Caco-2 (cell line): ENCODE results near the gene CDH1. TPM values are rescaled to one million over a fixed set of nuclear protein-coding genes. Genes with fewer than 3 reads are reported as not detected.

Experiments
- BruUV-seq: library from RNA; stranded (reverse); fragments of 400-500 nt; replicated peaks from 2 replicates; lab custom pipeline; 2021; lab: Mats Ljungman, UMichigan
- CTCF ChIA-PET: fragments of 300-600 bp; sonication (Branson Sonifier 250); formaldehyde crosslinking; loops from one replicate; lab custom pipeline; 2022; ENCODE audit warnings: antibody characterized with exemption; lab: Charles Lee
- POLR2A ChIA-PET: fragments of 300-600 bp; sonication (Branson Sonifier 250); formaldehyde crosslinking; loops from one replicate; lab custom pipeline; 2022; ENCODE audit warnings: antibody characterized with exemption; lab: Charles Lee
- DNase-seq, 2 experiments: peaks; one replicate each; pipeline versions ENCODE4 v3.0.0 to v3.0.0-alpha.2; 2020 to 2022
- H3K27me3 ChIP-seq: replicated peaks from 2 replicates; pipeline ENCODE4 v1.6.0; 2011; ENCODE audit warnings: low read length; ENCODE audit not compliant: control insufficient read depth, insufficient read depth
- H3K36me3 ChIP-seq: 2 replicates; pipeline ENCODE4 v1.5.1; 2011; ENCODE audit warnings: low read length; ENCODE audit not compliant: control insufficient read depth, insufficient read depth
- H3K4me1 ChIP-seq: fragments of 250-450 bp; sonication (Bioruptor Pico); 2 replicates; pipeline ENCODE4 v1.5.1; 2020; ENCODE audit warnings: mild to moderate bottlenecking
- H3K4me3 ChIP-seq: 2 replicates; pipeline ENCODE4 v1.5.1; 2011; ENCODE audit warnings: low read depth, mild to moderate bottlenecking, control low read depth, low read length
- H3K9me3 ChIP-seq: fragments of 250-450 bp; sonication (Bioruptor Pico); 2 replicates; pipeline ENCODE4 v1.5.1; 2020; ENCODE audit warnings: mild to moderate bottlenecking, moderate library complexity
- H3K27ac Mint-ChIP-seq: one replicate; pipeline ENCODE4 v1.8.0; 2022; ENCODE audit warnings: mixed read lengths; ENCODE audit not compliant: unreplicated experiment
- H3K27me3 Mint-ChIP-seq: one replicate; pipeline ENCODE4 v1.8.0; 2022; ENCODE audit warnings: mixed read lengths; ENCODE audit not compliant: insufficient read depth, unreplicated experiment
- H3K36me3 Mint-ChIP-seq: one replicate; pipeline ENCODE4 v1.8.0; 2022; ENCODE audit warnings: mild to moderate bottlenecking, mixed read lengths; ENCODE audit not compliant: insufficient read depth, unreplicated experiment
- H3K4me1 Mint-ChIP-seq: one replicate; pipeline ENCODE4 v1.8.0; 2022; ENCODE audit warnings: low read depth, mixed read lengths; ENCODE audit not compliant: unreplicated experiment
- H3K4me3 Mint-ChIP-seq: one replicate; pipeline ENCODE4 v1.8.0; 2022; ENCODE audit warnings: mild to moderate bottlenecking, moderate library complexity, mixed read lengths; ENCODE audit not compliant: unreplicated experiment
- H3K9me3 Mint-ChIP-seq: one replicate; pipeline ENCODE4 v1.8.0; 2022; ENCODE audit warnings: mixed read lengths; ENCODE audit not compliant: unreplicated experiment
- CTCF ChIP-seq, 2 experiments: fragments of 200-600 bp in 1 of 2; IDR thresholded peaks; 1 replicate in 1 of 2; 2 replicates in 1 of 2; pipeline versions ENCODE4 v1.5.1 to v1.8.0; 2011 to 2022; ENCODE audit warnings: antibody characterized with exemption in 1 of 2, control low read depth in 1 of 2, inconsistent platforms in 1 of 2, low read depth in 1 of 2, low read length in 1 of 2, mild to moderate bottlenecking in 1 of 2, moderate library complexity in 1 of 2; ENCODE audit not compliant: insufficient read depth in 1 of 2, severe bottlenecking in 1 of 2, unreplicated experiment in 1 of 2
- intact Hi-C: fragments of 100-400 bp; cut with micrococcal nuclease; formaldehyde crosslinking; loops from one replicate; pipeline ENCODE4 v1.10.0; 2022; ENCODE audit not compliant: unreplicated experiment
- total RNA-seq: library from RNA; stranded (reverse); gene quantifications from 2 replicates; pipeline ENCODE4 v1.2.3, GENCODE V29; 2022

Gene CDH1
- total RNA-seq, 1 experiment from 2014 or later = 783 TPM

- BruUV-seq = no TSS peak
These were observed 113.4 kb downstream of the CDH1 start for GRCh38 chr16:68850481-68850880.

GRCh38 chr16:68851601-68852000, 114.5 kb downstream of the CDH1 start:
- ChIA-PET CTCF (no interaction called here), POLR2A (no interaction called here)
- Histone ChIP-seq H3K27me3 (no peaks in the 10 kb centered on the region), H3K36me3 (no peaks in the 10 kb centered on the region), H3K4me3 (no peak overlapping the region), H3K9me3 (no peaks in the 10 kb centered on the region), H3K4me1 (no peaks in the 10 kb centered on the region)
- no peak for TF ChIP-seq CTCF (IDR thresholded peaks at IDR 0.05; ENCODE audit: insufficient read depth in 1 of 2, low read depth in 1 of 2, low read length in 1 of 2, severe bottlenecking in 1 of 2, unreplicated experiment in 1 of 2)
- Mint-ChIP-seq H3K4me1 (no peaks in the 10 kb centered on the region), H3K27ac (no peak overlapping the region), H3K36me3 (no peaks in the 10 kb centered on the region), H3K4me3 (no peak overlapping the region), H3K27me3 (no peaks in the 10 kb centered on the region), H3K9me3 (no peaks in the 10 kb centered on the region)
- intact Hi-C loops = no loop called here
- no TSS peak for BruUV-seq
- DNase-seq = no peak

More at GRCh38 chr16:68850481-68850880, 113.4 kb downstream of the CDH1 start:
- TF ChIP-seq CTCF (IDR thresholded peaks at IDR 0.05; ENCODE audit: insufficient read depth in 1 of 2, low read depth in 1 of 2, low read length in 1 of 2, severe bottlenecking in 1 of 2, unreplicated experiment in 1 of 2) = no peak
- CTCF ChIA-PET = no interaction called here
- Histone ChIP-seq H3K4me1 (no peaks in the 10 kb centered on the region), H3K27me3 (no peaks in the 10 kb centered on the region), H3K36me3 (no peaks in the 10 kb centered on the region), H3K9me3 (no peaks in the 10 kb centered on the region), H3K4me3 (no peak overlapping the region)
- POLR2A ChIA-PET = no interaction called here
- no peak overlapping the region for H3K27ac Mint-ChIP-seq
- DNase-seq = no peak
- H3K36me3 Mint-ChIP-seq = no peaks in the 10 kb centered on the region
- no peaks in the 10 kb centered on the region for H3K27me3 Mint-ChIP-seq
- no peaks in the 10 kb centered on the region for H3K9me3 Mint-ChIP-seq
- H3K4me3 Mint-ChIP-seq = no peak overlapping the region
- H3K4me1 Mint-ChIP-seq = no peaks in the 10 kb centered on the region
- intact Hi-C loops = no loop called here

GRCh38 chr16:68857479-68857878, 120.4 kb downstream of the CDH1 start:
- Histone ChIP-seq H3K4me1 (no peaks in the 10 kb centered on the region), H3K9me3 (no peaks in the 10 kb centered on the region), H3K4me3 (no peak overlapping the region), H3K27me3 (no peaks in the 10 kb centered on the region), H3K36me3 (no peaks in the 10 kb centered on the region)
- intact Hi-C loops = no loop called here
- Mint-ChIP-seq H3K4me1 (peaks cover 6% of the 10 kb centered on the region), H3K27ac (no peak overlapping the region), H3K9me3 (no peaks in the 10 kb centered on the region), H3K27me3 (no peaks in the 10 kb centered on the region), H3K36me3 (no peaks in the 10 kb centered on the region), H3K4me3 (no peak overlapping the region)
- BruUV-seq = no TSS peak
- ChIA-PET CTCF (no interaction called here), POLR2A (no interaction called here)
- TF ChIP-seq CTCF (IDR thresholded peaks at IDR 0.05; ENCODE audit: insufficient read depth in 1 of 2, low read depth in 1 of 2, low read length in 1 of 2, severe bottlenecking in 1 of 2, unreplicated experiment in 1 of 2) = no peak
- no peak for DNase-seq
